Measurements from ENCODE around the gene COMMD1.

COMMD1 gene

DNA sequence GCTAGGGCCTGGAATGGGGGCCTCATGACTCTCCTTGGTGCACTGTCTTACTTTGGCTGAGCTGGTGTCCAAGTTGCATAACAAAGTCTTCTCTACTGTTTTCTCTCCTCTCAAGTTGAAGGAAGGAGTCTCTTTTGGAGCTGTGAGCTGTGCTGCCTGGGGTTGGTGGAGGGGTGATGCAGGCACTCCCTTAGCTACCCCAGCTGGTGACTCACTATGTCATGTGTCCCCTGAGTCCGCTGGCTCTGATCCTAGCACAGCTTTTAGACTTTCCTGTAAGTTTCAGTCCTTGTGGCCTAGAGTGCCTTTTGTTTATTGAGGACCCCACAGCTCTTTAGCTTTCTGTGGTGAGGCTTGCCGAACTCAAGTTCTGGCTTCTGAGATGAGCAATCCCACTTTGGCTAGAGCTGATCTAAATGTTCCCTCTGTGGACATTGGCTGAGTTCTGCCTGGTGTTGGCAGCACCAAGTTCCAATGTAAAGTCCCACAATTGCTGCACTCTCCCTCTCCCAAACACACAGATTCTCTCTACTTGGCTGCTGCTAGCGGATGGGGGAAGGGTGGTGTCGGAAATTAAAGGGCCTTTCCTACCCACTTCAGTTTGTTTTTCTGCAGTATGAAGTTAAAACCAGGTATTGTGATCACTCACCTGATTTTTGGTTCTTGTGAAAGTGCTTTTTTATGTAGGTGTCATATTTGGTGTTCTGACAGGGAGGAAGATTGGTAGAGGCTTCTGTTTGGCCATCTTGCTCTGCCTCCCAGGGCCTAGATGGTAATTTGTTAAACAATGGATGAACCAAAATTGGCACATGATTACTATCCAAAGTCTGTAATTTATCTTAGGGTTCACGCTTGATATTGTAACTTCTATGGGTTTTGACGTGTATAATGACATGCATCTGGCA is 83.2 kb downstream of the COMMD1 start:
- no peak for DNase-seq
- H3K9me3 ChIP-seq: no peaks in the 10 kb centered on the region
- no peak overlapping the region for H3K4me3 ChIP-seq (ENCODE audit: low read depth, low read length)
- H3K36me3 ChIP-seq: no peaks in the 10 kb centered on the region
- H3K4me1 ChIP-seq: no peaks in the 10 kb centered on the region
- H3K27me3 ChIP-seq: no peaks in the 10 kb centered on the region
- TF ChIP-seq, protein P1, sequence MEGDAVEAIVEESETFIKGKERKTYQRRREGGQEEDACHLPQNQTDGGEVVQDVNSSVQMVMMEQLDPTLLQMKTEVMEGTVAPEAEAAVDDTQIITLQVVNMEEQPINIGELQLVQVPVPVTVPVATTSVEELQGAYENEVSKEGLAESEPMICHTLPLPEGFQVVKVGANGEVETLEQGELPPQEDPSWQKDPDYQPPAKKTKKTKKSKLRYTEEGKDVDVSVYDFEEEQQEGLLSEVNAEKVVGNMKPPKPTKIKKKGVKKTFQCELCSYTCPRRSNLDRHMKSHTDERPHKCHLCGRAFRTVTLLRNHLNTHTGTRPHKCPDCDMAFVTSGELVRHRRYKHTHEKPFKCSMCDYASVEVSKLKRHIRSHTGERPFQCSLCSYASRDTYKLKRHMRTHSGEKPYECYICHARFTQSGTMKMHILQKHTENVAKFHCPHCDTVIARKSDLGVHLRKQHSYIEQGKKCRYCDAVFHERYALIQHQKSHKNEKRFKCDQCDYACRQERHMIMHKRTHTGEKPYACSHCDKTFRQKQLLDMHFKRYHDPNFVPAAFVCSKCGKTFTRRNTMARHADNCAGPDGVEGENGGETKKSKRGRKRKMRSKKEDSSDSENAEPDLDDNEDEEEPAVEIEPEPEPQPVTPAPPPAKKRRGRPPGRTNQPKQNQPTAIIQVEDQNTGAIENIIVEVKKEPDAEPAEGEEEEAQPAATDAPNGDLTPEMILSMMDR (IDR thresholded peaks at IDR 0.05; ENCODE audit: low read depth, low read length): no peak

DNA sequence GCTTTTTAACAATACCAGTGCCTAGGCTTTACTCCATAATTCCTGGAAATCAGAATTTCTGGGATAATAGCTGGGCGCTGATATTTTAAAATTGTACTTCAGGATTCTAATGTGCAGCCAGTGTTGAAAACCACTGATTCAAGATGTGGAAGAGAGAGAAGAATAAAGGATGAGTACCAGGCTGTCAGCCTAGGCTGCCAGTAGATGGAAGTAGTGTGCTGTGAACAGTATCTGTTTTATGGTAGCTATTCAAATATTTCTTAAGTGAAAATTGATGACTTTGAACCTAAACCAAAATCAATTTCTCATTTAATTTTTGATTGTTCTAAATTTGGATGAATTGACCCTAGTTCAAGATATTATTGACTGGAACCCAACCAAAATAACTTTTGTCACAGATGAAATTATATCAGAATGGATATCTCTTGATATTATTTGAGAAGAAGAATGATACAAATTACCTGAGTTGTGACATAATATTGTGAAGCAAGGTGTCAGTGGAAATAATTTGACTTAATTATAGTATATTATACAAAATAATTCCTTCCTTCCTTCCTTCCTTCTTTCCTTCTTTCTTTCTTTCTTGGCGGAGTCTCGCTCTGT is 88.0 kb downstream of the COMMD1 start:
- H3K4me1 ChIP-seq: no peaks in the 10 kb centered on the region
- H3K36me3 ChIP-seq: no peaks in the 10 kb centered on the region
- DNase-seq: peak; percentile 39
- H3K9me3 ChIP-seq: no peaks in the 10 kb centered on the region
- H3K27me3 ChIP-seq: no peaks in the 10 kb centered on the region
- TF ChIP-seq, protein P1 (IDR thresholded peaks at IDR 0.05; ENCODE audit: low read depth, low read length): peak; percentile 77
- no peak overlapping the region for H3K4me3 ChIP-seq (ENCODE audit: low read depth, low read length)

DNA sequence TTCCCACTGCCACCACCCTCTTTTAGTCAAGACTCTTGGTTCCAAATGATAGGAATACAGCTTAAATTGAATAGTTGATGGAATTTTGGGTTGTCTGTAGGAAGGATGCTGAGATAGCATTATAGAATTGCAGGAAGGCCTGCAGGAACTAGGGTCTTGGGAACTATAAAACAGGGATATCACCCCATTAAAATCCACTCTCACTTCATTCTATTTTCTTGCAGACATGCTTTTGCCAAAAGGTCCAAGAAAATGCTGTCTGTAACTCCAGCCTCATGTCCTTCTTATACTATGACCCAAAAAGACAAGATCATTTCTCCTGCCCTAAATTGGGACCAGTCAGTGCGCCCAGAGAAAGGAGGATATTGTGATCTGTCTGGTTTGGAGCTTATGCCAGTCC is 89.1 kb downstream of the COMMD1 start:
- H3K9me3 ChIP-seq: no peaks in the 10 kb centered on the region
- H3K4me1 ChIP-seq: no peaks in the 10 kb centered on the region
- no peaks in the 10 kb centered on the region for H3K36me3 ChIP-seq
- H3K4me3 ChIP-seq (ENCODE audit: low read depth, low read length): no peak overlapping the region
- H3K27me3 ChIP-seq: no peaks in the 10 kb centered on the region
- TF ChIP-seq, protein P1 (IDR thresholded peaks at IDR 0.05; ENCODE audit: low read depth, low read length): no peak
- DNase-seq: no peak

DNA sequence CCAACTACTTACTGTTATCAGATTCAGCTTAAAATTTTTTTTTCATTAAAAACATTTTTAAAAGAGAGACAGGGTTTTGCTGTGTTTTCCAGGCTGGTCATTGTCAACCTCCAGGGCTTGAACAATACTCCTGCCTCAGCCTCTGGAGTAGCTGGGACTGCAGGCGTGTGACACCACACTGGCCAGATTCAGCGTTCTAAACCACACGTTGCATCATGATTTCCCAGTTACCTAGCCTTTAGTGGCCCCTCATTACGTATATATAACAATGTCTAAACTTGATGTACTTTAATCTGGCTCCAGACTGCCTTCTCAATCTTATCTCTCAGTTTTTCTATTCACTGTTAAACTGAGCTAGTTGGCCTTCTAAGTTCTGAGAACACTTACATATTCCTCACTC is 89.6 kb downstream of the COMMD1 start:
- H3K4me3 ChIP-seq (ENCODE audit: low read depth, low read length): no peak overlapping the region
- H3K27me3 ChIP-seq: no peaks in the 10 kb centered on the region
- no peaks in the 10 kb centered on the region for H3K4me1 ChIP-seq
- no peaks in the 10 kb centered on the region for H3K9me3 ChIP-seq
- no peak for DNase-seq
- TF ChIP-seq, protein P1 (IDR thresholded peaks at IDR 0.05; ENCODE audit: low read depth, low read length): no peak
- no peaks in the 10 kb centered on the region for H3K36me3 ChIP-seq

DNA sequence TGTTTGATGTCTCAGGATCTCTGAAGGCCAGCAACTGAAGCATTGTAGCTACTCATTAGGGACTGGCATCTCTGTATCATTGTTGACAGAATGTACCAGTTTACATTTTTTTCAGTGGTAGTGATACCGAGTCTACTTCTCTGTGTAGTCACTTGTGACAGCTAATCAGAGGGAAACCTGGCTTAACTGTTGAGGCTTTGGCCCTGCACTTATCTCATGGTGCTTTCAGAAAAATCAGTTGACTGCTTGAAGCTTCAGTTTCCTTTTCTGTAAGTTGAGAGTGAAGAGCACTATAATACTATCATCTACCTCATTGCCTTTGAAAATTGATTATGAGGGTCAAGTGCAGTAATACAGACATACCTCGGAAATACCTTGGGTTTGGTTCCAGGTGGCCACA is 90.0 kb downstream of the COMMD1 start:
- peaks cover under 1% of the 10 kb centered on the region; the same call in 1 of the 2 replicates for H3K4me1 ChIP-seq
- H3K36me3 ChIP-seq: no peaks in the 10 kb centered on the region
- TF ChIP-seq, protein P1 (IDR thresholded peaks at IDR 0.05; ENCODE audit: low read depth, low read length): no peak
- no peak overlapping the region for H3K4me3 ChIP-seq (ENCODE audit: low read depth, low read length)
- no peaks in the 10 kb centered on the region for H3K9me3 ChIP-seq
- no peaks in the 10 kb centered on the region for H3K27me3 ChIP-seq
- no peak for DNase-seq

DNA sequence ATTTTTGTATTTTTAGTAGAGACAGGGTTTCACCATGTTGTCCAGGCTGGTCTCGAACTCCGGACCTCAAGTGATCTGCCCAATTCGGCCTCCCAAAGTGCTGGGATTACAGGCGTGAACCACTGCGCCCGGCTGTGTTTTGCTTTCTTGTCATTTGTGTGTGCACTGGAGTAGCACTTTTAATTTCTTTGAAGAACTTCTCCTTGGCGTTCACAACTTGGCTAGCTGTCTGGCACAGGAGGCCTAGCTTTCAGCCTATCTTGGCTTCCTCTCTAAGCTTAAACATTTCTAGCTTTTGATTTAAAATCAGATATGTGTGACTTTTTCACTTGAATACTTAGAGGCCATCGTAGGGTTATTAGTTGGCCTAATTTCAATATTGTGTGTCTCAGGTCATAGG is 93.0 kb downstream of the COMMD1 start:
- no peak for DNase-seq

More for the DNA sequence above, 93.0 kb downstream of the COMMD1 start:
- Histone ChIP-seq H3K4me3 (ENCODE audit: low read depth, low read length) (no peak overlapping the region), H3K36me3 (no peaks in the 10 kb centered on the region), H3K9me3 (no peaks in the 10 kb centered on the region), H3K4me1 (peaks cover 5% of the 10 kb centered on the region), H3K27me3 (no peaks in the 10 kb centered on the region)
- TF ChIP-seq, protein P1 (IDR thresholded peaks at IDR 0.05; ENCODE audit: low read depth, low read length): no peak
